GM21737 (cell line): ENCODE data around the gene TMEM132E.

Experiments
- ATAC-seq: cut with Tn5 transposase; IDR thresholded peaks from one replicate; pipeline ENCODE4 v1.9.1; 2021; ENCODE audit warnings: mild to moderate bottlenecking, moderate library complexity; ENCODE audit not compliant: unreplicated experiment

TMEM132E gene

DNA sequence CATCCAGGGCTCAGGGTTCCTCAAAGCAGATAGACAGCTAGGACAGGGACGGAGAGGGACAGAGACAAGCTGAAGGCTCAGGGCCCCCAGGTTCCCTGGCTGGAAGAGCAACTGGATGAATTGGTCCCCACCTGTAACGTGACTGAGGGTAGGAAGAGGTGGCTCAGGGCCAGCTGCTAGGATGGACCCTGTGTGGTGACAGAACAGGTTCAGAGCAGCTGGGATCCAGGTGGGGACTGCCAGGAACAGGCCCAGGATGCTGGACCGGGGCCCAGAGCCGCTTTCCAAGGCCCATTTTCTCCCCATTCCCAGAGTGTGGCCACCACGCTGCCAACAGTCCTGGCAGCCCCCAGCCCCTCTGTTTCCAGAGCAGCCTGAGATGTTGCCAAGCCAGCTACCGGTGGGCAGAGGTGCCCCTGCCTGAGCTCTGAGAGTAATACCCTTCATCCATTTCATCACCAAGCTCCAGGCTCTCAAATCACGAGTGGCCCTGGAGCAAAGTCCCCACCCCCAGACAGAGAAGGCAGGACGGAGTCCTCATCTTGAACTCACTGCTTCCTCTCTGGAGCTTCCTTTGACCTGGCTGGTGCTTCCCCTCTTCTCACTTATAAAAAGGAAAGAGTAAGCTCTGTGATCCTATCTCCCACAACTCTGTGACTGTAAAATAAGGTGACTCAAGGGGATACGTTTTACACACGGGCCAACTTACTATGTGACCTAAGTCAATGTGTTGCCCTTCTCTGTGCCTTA lies 79.6 kb downstream of the TMEM132E start:
- ATAC-seq = no peak

DNA sequence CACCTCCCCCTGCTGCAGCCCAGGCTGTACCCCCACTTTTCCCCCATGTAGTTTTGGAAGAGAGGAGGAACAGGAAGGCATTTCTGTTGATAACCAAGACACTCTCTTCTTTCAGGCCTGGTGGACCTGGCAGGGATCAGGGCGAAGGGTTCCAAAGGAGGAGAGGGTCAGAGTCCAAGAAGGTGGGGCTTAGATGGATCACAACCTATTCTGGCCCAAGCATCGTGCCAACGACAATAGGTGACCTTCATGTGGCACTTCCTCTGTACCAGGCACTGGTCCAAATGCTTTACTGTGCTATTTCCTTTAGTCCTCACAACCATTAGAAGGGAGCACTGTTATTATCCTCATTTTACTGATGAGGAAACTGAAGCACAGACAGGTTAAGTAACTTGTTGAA lies 84.3 kb downstream of the TMEM132E start:
- ATAC-seq = no peak

DNA sequence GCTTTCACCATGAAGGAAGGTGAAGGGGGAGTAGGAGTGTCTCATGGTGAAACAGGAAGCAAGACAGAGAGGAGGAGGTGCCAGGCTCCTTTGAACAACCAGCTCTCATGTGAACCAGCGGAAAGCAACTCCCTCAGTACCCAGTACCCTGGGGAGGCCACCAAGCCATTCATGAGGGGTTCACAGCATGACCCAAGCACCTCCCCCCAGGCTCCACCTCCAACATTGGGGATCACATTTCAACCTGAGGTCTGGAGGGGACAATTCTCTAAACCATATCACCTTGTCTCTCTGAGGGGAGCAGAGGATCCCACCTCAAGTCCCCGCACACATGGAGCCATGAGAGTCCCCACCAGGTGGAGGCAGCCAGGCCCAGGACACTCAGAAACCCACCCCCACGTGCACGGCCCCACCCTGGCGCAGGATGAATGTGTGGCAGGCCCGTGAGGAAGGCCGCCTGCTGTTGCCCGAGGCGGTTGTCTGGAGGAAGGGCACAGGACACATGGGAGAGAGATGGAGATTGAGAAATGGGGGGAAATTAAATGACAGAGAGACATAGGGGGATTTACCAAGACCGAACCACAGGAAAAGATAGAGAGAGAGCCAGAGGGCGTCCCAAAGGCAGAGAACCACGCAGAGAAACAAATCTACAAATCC lies 85.9 kb downstream of the TMEM132E start:
- no peak for ATAC-seq

GRCh38 chr17:34665819-34666763 lies 86.7 kb downstream of the TMEM132E start:
- ATAC-seq = no peak

- no peak for ATAC-seq
These were observed 88.3 kb downstream of the TMEM132E start for GRCh38 chr17:34667656-34668055.

DNA sequence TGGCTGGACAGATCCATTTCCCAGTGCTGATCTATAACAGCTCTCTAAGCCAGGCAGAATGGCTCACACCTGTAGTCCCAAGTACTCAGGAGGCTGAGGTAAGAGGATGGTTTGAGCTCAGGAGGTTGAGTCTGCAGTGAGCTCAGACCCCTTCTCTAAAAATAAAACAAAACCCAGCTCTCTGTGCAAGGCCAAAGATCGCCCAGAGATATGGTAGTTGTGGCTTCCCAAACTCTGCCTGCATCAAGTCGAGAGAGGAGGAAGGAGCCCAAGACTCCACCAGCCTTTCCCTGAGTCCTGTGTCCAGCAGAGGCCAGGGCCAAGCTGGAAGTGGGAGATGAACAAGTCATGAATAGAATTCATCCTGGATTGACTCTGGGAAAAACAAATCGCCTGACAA lies 88.8 kb downstream of the TMEM132E start:
- ATAC-seq = no peak

GRCh38 chr17:34669511-34669910 lies 90.1 kb downstream of the TMEM132E start:
- no peak for ATAC-seq

DNA sequence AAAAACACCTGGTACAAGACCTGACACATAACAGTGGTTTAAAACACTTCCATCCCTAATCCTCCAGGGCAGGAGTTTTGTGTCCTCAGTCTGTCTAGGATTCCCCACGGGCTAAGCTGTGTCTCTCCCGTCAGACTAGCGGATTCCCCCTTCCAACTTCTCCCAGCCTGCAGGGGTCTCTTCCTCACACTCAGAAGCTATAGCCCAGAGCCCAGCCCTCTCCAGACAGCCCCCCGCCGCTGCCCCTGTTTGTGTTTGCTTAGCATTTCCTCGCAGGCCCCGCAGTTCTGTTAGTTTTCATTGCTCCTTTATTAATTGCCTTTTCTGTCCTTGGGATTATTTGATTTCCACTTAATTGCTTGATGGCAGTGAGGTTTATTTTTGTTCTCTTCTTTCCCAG lies 91.2 kb downstream of the TMEM132E start:
- no peak for ATAC-seq

GRCh38 chr17:34671191-34671590 lies 91.8 kb downstream of the TMEM132E start:
- no peak for ATAC-seq

- ATAC-seq = no peak
These were observed 92.9 kb downstream of the TMEM132E start for GRCh38 chr17:34672176-34672785.

DNA sequence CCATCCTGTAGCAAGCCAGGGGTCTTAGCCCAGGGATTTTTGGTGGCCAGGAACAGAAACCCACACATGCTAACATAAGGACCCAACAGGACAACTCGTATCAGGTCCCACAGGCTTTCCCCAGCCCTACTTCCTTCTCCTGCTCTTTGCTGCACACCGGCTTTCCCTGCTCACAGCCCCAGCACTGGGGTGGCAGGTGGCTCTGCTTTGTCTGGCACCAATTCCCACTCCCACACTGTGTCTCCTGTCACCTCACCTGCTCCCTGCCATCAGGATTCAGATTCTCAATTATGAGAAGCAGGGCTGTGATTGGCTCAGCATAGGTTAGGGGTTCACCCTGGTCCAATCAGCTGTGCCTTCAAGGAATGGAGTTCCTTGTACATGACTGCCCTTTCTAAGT lies 94.1 kb downstream of the TMEM132E start:
- no peak for ATAC-seq

- ATAC-seq = no peak
These were observed 94.9 kb downstream of the TMEM132E start for GRCh38 chr17:34673995-34674890.

GRCh38 chr17:34675143-34675542 lies 95.8 kb downstream of the TMEM132E start:
- no peak for ATAC-seq

GRCh38 chr17:34675605-34676004 lies 96.2 kb downstream of the TMEM132E start:
- ATAC-seq = no peak

GRCh38 chr17:34680151-34680550 lies 100.8 kb downstream of the TMEM132E start:
- no peak for ATAC-seq

GRCh38 chr17:34682305-34682704 lies 102.9 kb downstream of the TMEM132E start:
- no peak for ATAC-seq

GRCh38 chr17:34683390-34683789 lies 104.0 kb downstream of the TMEM132E start:
- ATAC-seq = no peak
